Large intestine (tissue), 3 donors: ENCODE measurements around the gene FAM53A. TPM values are rescaled to one million over a fixed set of nuclear protein-coding genes. Genes with fewer than 3 reads are reported as not detected.
A peak's percentile ranks its signal among the peaks of the same experiment; 100 is the strongest.
"Not testable (repeated sequence)": the region's sequence is repeated elsewhere in the genome, so short reads cannot be mapped to it uniquely, and the experiment has no call there.

Experiments
- DNase-seq, 2 donors: peaks; one replicate each; pipeline versions ENCODE4 v3.0.0 to v3.0.0-alpha.2; 2013
- H3K27ac ChIP-seq: one replicate; pipeline ENCODE4 v1.5.1; 2013; ENCODE audit warnings: low read length
- H3K27me3 ChIP-seq: 2 replicates; pipeline ENCODE4 v1.6.1; 2013; ENCODE audit warnings: low read length; ENCODE audit not compliant: control insufficient read depth, insufficient read depth
- H3K36me3 ChIP-seq: 2 replicates; pipeline ENCODE4 v1.6.1; 2013; ENCODE audit warnings: low read length; ENCODE audit not compliant: control insufficient read depth, insufficient read depth
- H3K4me1 ChIP-seq: one replicate; pipeline ENCODE4 v1.6.1; 2013; ENCODE audit warnings: low read length; ENCODE audit not compliant: control insufficient read depth, insufficient read depth
- H3K4me3 ChIP-seq: one replicate; pipeline ENCODE4 v1.5.1; 2013; ENCODE audit warnings: low read length
- H3K9me3 ChIP-seq: one replicate; pipeline ENCODE4 v1.6.1; 2013; ENCODE audit warnings: mild to moderate bottlenecking, low read depth, low read length, moderate library complexity; ENCODE audit not compliant: control insufficient read depth
- WGBS: methylation state at CpG from one replicate; pipeline ENCODE4 v1.1.5; 2013; ENCODE audit warnings: low lambda C conversion rate; ENCODE audit not compliant: insufficient coverage; 5-methylcytosine and 5-hydroxymethylcytosine counted together
- polyA plus RNA-seq: library from polyadenylated mRNA; unstranded; fragments of 120-200 nt; gene quantifications from one replicate; pipeline ENCODE4 v1.2.1, GENCODE V29; 2013

The FAM53A gene
- polyA plus RNA-seq, 1 donor: 0.84 TPM

DNA sequence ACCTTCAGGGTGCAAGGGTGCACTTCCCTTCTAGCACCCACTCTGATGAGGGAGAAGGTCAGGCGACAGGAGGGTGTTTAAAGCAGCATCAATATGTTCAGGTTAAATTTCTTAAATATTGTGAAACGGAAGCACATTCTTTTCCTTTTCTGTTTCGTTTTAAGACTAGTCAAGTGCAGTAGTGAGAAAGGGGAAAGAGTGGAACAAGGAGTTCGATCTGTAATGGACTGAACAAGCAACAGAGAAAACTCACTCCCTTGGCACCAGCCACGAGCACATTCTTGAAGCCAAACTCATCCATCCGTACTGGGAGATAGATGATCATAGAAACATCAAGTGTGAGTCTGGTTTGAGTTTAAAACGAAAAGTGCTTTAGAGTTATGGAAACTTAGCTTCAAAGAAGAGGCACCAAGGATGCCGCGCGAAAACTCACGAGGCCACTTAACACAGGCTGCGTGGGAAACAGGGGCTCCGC is 815 bp downstream of the FAM53A start:
- WGBS: 80% methylated on average over 1 of the region's 13 CpGs
- Histone ChIP-seq H3K27ac (no peak overlapping the region), H3K9me3 (peaks cover 5% of the 10 kb centered on the region), H3K27me3 (peaks cover 3% of the 10 kb centered on the region), H3K36me3 (no peaks in the 10 kb centered on the region), H3K4me3 (peak overlapping the region; percentile 31), H3K4me1 (peaks cover 6% of the 10 kb centered on the region)
- DNase-seq: peak in 1 of 2 donors; percentile 19

- Histone ChIP-seq H3K9me3 (peaks cover 5% of the 10 kb centered on the region), H3K4me1 (peaks cover 6% of the 10 kb centered on the region), H3K27me3 (peaks cover 3% of the 10 kb centered on the region), H3K4me3 (no peak overlapping the region), H3K27ac (no peak overlapping the region), H3K36me3 (no peaks in the 10 kb centered on the region)
- 80% methylated on average over 1 of the region's 13 CpGs for WGBS
- no peak for DNase-seq
Observed at GRCh38 chr4:1682860-1683259, 1.3 kb downstream of the FAM53A start.

DNA sequence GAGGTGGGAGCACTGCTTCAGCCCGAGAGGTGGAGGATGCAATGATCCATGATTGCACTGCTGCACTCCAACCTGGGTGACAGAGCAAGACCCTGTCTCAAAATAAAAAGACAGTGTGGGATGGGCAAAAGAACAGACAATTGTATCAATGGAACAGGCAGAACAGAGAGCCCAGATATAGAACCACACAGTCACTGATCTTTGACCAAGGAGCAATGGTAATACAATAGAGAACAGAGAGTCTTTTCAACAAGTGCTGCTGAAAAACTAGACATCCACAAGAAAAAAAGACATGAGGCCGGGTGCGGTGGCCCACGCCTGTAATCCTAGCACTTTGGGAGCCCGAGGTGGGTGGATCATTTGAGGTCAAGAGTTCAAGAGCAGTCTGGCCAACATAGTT is 5.9 kb downstream of the FAM53A start:
- WGBS: 80% methylated on average over 1 of the region's 5 CpGs
- H3K36me3 ChIP-seq: no peaks in the 10 kb centered on the region
- no peak for DNase-seq
- no peak overlapping the region for H3K27ac ChIP-seq
- no peaks in the 10 kb centered on the region for H3K4me1 ChIP-seq
- H3K4me3 ChIP-seq: no peak overlapping the region
- peaks cover 3% of the 10 kb centered on the region for H3K27me3 ChIP-seq
- H3K9me3 ChIP-seq: no peaks in the 10 kb centered on the region

DNA sequence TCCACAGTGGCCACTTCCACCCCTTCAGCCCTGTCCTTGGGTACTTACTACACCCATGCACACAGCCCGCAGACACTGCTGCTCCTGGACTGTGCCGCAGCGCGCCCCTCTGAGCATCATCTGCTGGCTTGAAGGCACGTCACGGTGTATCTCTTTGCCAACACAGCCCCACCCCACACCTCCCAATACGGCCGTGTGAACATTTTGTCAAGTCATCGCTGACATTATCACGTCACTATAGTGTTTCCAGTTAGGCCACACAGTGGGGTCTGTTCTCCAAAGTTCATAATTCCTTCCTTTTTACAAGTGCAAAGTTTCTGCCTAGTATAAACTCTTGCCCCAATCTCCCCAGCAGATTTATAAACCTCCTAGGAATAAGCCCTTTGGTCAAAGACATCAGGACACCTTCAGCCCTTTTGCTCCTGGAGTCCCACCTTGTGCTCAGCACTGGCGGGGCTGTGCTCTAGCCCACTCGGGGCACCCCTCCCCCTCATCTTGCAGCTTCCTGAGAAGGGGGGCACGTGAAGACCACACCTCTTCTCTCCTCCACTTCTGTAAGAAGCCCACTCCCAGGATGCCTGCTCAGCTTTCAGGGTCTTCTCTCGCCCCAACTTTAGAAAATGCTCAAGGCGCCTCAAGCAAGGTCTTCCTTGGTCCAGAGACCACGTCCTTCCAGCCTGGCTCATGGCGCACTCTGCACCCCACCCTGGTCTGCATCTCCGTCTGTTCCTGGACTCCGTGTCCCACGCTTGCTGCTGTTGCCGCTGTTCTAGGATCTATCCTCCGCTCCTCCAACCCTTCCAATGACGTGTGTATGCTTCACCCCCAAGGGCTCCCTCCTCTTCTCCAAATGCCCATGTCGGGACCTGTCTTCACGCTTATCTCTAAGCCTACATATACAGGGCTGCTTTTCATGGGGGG is 7.2 kb downstream of the FAM53A start:
- Histone ChIP-seq H3K4me3 (no peak overlapping the region), H3K9me3 (no peaks in the 10 kb centered on the region), H3K27ac (no peak overlapping the region), H3K36me3 (no peaks in the 10 kb centered on the region), H3K27me3 (no peaks in the 10 kb centered on the region), H3K4me1 (no peaks in the 10 kb centered on the region)
- WGBS: no CpG with 5 or more reads among the region's 25 CpGs
- no peak for DNase-seq

GRCh38 chr4:1675802-1676137 is 8.3 kb downstream of the FAM53A start:
- no peak for DNase-seq
- Histone ChIP-seq H3K27me3 (no peaks in the 10 kb centered on the region), H3K36me3 (no peaks in the 10 kb centered on the region), H3K4me1 (no peaks in the 10 kb centered on the region), H3K9me3 (no peaks in the 10 kb centered on the region), H3K4me3 (no peak overlapping the region), H3K27ac (no peak overlapping the region)
- no CpG with 5 or more reads among the region's 10 CpGs for WGBS

DNA sequence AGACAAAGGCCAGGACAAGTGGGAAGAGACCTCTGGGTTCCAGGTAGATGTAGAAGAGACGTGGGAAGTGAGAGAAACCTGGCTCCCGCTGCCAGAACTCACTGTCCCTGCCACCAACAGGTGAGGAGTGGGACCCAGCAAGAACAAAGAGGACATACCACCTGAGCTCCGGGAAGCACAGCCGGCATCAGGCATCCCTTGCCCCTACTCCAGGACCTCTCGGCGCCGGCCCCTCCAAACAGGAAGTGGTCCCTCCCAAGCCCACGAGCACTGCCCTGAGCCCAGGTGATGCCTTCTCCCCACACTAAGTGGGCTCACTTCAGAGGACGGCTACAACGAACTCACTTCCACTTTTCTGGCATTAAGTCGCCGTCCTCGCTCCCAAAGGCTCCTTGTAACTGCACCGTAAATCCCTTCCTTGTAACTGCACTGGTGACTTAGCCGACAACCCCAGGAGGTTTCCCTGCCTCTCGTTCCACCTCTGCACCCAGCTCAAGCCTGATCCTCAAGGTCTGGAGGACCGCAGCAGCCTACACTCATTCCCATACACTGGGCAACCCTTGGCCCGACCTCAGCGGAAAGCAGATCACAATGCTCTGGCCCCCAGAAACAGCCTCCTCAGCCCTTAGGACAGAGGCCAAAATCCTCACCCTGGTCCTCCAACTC is 8.8 kb downstream of the FAM53A start:
- 100% methylated on average over 1 of the region's 19 CpGs for WGBS
- H3K4me3 ChIP-seq: no peak overlapping the region
- DNase-seq: no peak
- no peaks in the 10 kb centered on the region for H3K9me3 ChIP-seq
- H3K36me3 ChIP-seq: no peaks in the 10 kb centered on the region
- H3K27ac ChIP-seq: no peak overlapping the region
- H3K27me3 ChIP-seq: no peaks in the 10 kb centered on the region
- H3K4me1 ChIP-seq: no peaks in the 10 kb centered on the region

DNA sequence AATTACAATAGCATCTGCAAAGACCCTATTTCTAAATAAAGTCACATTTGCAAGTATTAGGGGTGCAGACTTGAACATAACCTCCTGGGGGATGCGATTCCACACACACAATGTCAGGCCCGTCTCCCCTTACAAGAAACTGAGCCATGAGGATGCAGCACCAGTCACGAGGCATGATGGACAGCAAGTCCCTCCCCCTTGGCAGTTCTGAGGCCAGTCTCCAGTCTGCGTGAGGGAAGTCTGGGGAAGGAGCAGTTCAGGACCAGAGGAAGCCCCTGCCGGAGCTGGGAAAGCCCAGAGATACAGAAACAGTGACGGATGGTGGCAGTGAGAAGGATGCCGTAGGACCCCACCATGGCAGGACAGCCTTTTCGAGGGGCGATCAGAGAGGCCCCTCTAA is 9.4 kb downstream of the FAM53A start:
- no peak for DNase-seq
- Histone ChIP-seq H3K4me1 (no peaks in the 10 kb centered on the region), H3K9me3 (no peaks in the 10 kb centered on the region), H3K27me3 (no peaks in the 10 kb centered on the region), H3K27ac (no peak overlapping the region), H3K36me3 (no peaks in the 10 kb centered on the region), H3K4me3 (no peak overlapping the region)
- WGBS: no CpG with 5 or more reads among the region's 9 CpGs

DNA sequence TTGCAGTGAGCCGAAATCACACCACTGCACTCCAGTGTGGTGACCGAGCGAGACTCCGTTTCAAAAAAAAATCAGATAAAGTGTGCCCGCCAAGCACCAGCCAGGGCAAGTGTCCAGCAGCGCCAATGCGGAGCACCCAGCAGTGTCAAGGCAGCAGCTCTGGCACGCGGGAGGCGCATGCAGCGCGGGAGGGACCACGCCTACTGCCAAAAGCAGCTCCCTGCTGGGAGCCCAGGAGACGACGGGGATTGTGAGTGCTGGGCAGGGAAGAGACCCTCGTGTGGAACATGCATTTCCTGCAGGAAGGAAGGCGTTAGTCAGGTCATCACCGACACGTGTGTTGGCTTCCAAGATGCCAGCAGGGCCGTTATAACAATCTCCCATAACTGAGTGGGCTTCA is 10.4 kb downstream of the FAM53A start:
- Histone ChIP-seq H3K4me3 (no peak overlapping the region), H3K9me3 (no peaks in the 10 kb centered on the region), H3K27ac (no peak overlapping the region), H3K27me3 (no peaks in the 10 kb centered on the region), H3K36me3 (no peaks in the 10 kb centered on the region), H3K4me1 (no peaks in the 10 kb centered on the region)
- no CpG with 5 or more reads among the region's 20 CpGs for WGBS
- no peak for DNase-seq

- H3K27ac ChIP-seq, H3K4me1 ChIP-seq, H3K36me3 ChIP-seq, H3K27me3 ChIP-seq, DNase-seq, H3K9me3 ChIP-seq, H3K4me3 ChIP-seq: not testable (repeated sequence)
- no CpG with 5 or more reads among the region's 20 CpGs for WGBS
Observed at GRCh38 chr4:1671011-1671410, 13.1 kb downstream of the FAM53A start.

GRCh38 chr4:1670279-1670678 is 13.8 kb downstream of the FAM53A start:
- no peaks in the 10 kb centered on the region for H3K4me1 ChIP-seq
- WGBS: no CpG with 5 or more reads among the region's 11 CpGs
- no peaks in the 10 kb centered on the region for H3K36me3 ChIP-seq
- no peaks in the 10 kb centered on the region for H3K9me3 ChIP-seq
- H3K4me3 ChIP-seq: no peak overlapping the region
- no peak for DNase-seq
- H3K27me3 ChIP-seq: no peaks in the 10 kb centered on the region
- H3K27ac ChIP-seq: no peak overlapping the region
